Spleen (tissue), 11 donors: Measurements from ENCODE around the gene CORIN. TPM values are rescaled to one million over a fixed set of nuclear protein-coding genes. Genes with fewer than 3 reads are reported as not detected.

Source experiments
- DNase-seq: peaks from one replicate; pipeline ENCODE4 v3.0.0-alpha.2; 2020
- H3K27ac ChIP-seq, 8 donors: fragments of 200-600 bp; sonication (generic) in 7 of 8; 1 replicate in 4 of 8; 2 replicates in 4 of 8; pipeline versions ENCODE4 v1.5.0 to v1.8.0; 2016 to 2021; ENCODE audit warnings: inconsistent platforms in 4 of 8, mild to moderate bottlenecking in 4 of 8, moderate library complexity in 1 of 8
- H3K27me3 ChIP-seq, 7 donors: fragments of 200-600 bp; sonication (generic) in 6 of 7; replicated peaks in 1 of 7; 1 replicate in 4 of 7; 2 replicates in 3 of 7; pipeline versions ENCODE4 v1.5.0 to v1.8.0; 2016 to 2021; ENCODE audit warnings: inconsistent platforms in 3 of 7, mild to moderate bottlenecking in 1 of 7
- H3K36me3 ChIP-seq, 6 donors: fragments of 200-600 bp; sonication (generic) in 5 of 6; 1 replicate in 4 of 6; 2 replicates in 2 of 6; pipeline versions ENCODE4 v1.5.0 to v1.8.0; 2016 to 2021; ENCODE audit warnings: inconsistent platforms in 2 of 6
- H3K4me1 ChIP-seq, 6 donors: fragments of 200-600 bp; sonication (generic) in 5 of 6; 1 replicate in 3 of 6; 2 replicates in 3 of 6; pipeline versions ENCODE4 v1.5.0 to v1.8.0; 2016 to 2021; ENCODE audit warnings: inconsistent platforms in 3 of 6
- H3K4me3 ChIP-seq, 8 donors: fragments of 200-600 bp; sonication (generic) in 7 of 8; 1 replicate in 4 of 8; 2 replicates in 4 of 8; pipeline versions ENCODE4 v1.5.0 to v1.8.0; 2016 to 2021; ENCODE audit warnings: inconsistent platforms in 4 of 8, mild to moderate bottlenecking in 4 of 8, moderate library complexity in 2 of 8
- H3K9me3 ChIP-seq, 8 donors: fragments of 200-600 bp; sonication (generic) in 7 of 8; 1 replicate in 4 of 8; 2 replicates in 4 of 8; pipeline versions ENCODE4 v1.5.0 to v1.8.0; 2016 to 2021; ENCODE audit warnings: inconsistent platforms in 4 of 8
- CTCF ChIP-seq, 11 experiments: fragments of 200-600 bp in 7 of 11; fragments of 450-650 bp in 4 of 11; sonication (generic) in 4 of 11; IDR thresholded peaks in 8 of 11; conservative IDR thresholded peaks in 3 of 11; 1 replicate in 7 of 11; 2 replicates in 4 of 11; pipeline versions ENCODE4 v1.4.0 to v1.8.0; 2016 to 2021; ENCODE audit warnings: antibody characterized with exemption in 11 of 11, inconsistent platforms in 4 of 11, mild to moderate bottlenecking in 1 of 11
- POLR2A ChIP-seq, 3 donors: fragments of 450-650 bp; IDR thresholded peaks; one replicate each; pipeline ENCODE4 v1.5.1; 2017; ENCODE audit warnings: antibody characterized with exemption in 3 of 3, mild to moderate bottlenecking in 1 of 3
- POLR2AphosphoS5 ChIP-seq, 3 donors: sonication (generic); formaldehyde crosslinking; IDR thresholded peaks; one replicate each; pipeline ENCODE4 v1.5.1; 2017; ENCODE audit warnings: antibody characterized with exemption in 3 of 3
- WGBS, 5 donors: extraction: QIAGEN DNeasy Blood & Tissue Kit in 3 of 5; methylation state at CpG; one replicate each; pipeline versions ENCODE4 v1.1.5 to v1.1.7; 2013 to 2018; 5-methylcytosine and 5-hydroxymethylcytosine counted together
- intact Hi-C: fragments of 100-400 bp; cut with DNase I; formaldehyde crosslinking; loops from one replicate; pipeline ENCODE4 v1.15.0; 2023; ENCODE audit warnings: low total_unique reads
- polyA plus RNA-seq, 3 donors: library from polyadenylated mRNA; stranded (reverse); fragments of 200-250 nt; gene quantifications; one replicate each; pipeline ENCODE4 v1.2.1, GENCODE V29; 2013
- total RNA-seq, 7 donors: library from RNA; depleted of rRNA in 3 of 7; stranded (reverse); fragments of >200 nt in 3 of 7; fragmentation: NEBNext Ultra II Directional in 4 of 7; extraction: Animal tissue kit (Norgen Biotek cat#: 25700) in 4 of 7; gene quantifications; one replicate each; pipeline versions ENCODE4 v1.1.0 to v1.2.1, GENCODE V29; 2016 to 2021
- donor health status: healthy with polysubstance abuse.
- donor health status: DM: no; HTN: no; CAD: no; lungs with moderate emphysema.
- donor health status: DM: no; HTN: no; CAD: no.
- donor health status: Bipolar disorder and iron deficiency.
- donor health status: healthy.
- donor health status: DM: no; HTN: no; CAD: no.
- donor health status: DM: yes; HTN: yes; CAD: no.

Gene CORIN
- total and polyA plus RNA-seq, 10 donors = 0.23 to 12.3 (median 0.85) TPM

GRCh38 chr4:47720787-47721186 is 117.1 kb downstream of the CORIN start:
- DNase-seq = no peak
- H3K27ac ChIP-seq = no peak overlapping the region
- 83 to 88% (median 87%) methylated on average over 2 of the region's 2 CpGs for WGBS, 5 donors
- no peaks in the 10 kb centered on the region for H3K36me3 ChIP-seq
- no peak for TF ChIP-seq CTCF (IDR thresholded peaks at IDR 0.05 in 8 of 11, conservative IDR thresholded peaks at IDR 0.05 in 3 of 11)
- no peak for TF ChIP-seq POLR2A (IDR thresholded peaks at IDR 0.05)
- TF ChIP-seq POLR2AphosphoS5 (IDR thresholded peaks at IDR 0.05) = no peak
- intact Hi-C loops = no loop called here
- no peaks in the 10 kb centered on the region for H3K9me3 ChIP-seq
- no peaks in the 10 kb centered on the region for H3K4me1 ChIP-seq
- H3K4me3 ChIP-seq = no peak overlapping the region
- H3K27me3 ChIP-seq = peaks cover 0 to 4% (median 0%) of the 10 kb centered on the region in 7 donors

GRCh38 chr4:47719576-47719975 is 118.3 kb downstream of the CORIN start:
- Histone ChIP-seq H3K36me3 (no peaks in the 10 kb centered on the region), H3K27ac (no peak overlapping the region), H3K4me1 (no peaks in the 10 kb centered on the region), H3K9me3 (no peaks in the 10 kb centered on the region), H3K27me3 (peaks cover 0 to 9% (median 0%) of the 10 kb centered on the region in 7 donors), H3K4me3 (no peak overlapping the region)
- TF ChIP-seq POLR2AphosphoS5 (IDR thresholded peaks at IDR 0.05) (no peak), POLR2A (IDR thresholded peaks at IDR 0.05) (no peak), CTCF (IDR thresholded peaks at IDR 0.05 in 8 of 11, conservative IDR thresholded peaks at IDR 0.05 in 3 of 11) (no peak)
- DNase-seq = no peak
- 39 to 82% (median 52%) methylated on average over 4 of the region's 4 CpGs for WGBS, 5 donors
- intact Hi-C loops = no loop called here

GRCh38 chr4:47718696-47719095 is 119.2 kb downstream of the CORIN start:
- Histone ChIP-seq H3K4me1 (no peaks in the 10 kb centered on the region), H3K4me3 (no peak overlapping the region), H3K27me3 (peaks cover 0 to 12% (median 0%) of the 10 kb centered on the region in 7 donors), H3K36me3 (no peaks in the 10 kb centered on the region), H3K27ac (no peak overlapping the region), H3K9me3 (no peaks in the 10 kb centered on the region)
- 59 to 86% (median 64%) methylated on average over 2 of the region's 2 CpGs for WGBS, 5 donors
- intact Hi-C loops = no loop called here
- DNase-seq = no peak
- TF ChIP-seq POLR2A (IDR thresholded peaks at IDR 0.05) (no peak), CTCF (IDR thresholded peaks at IDR 0.05 in 8 of 11, conservative IDR thresholded peaks at IDR 0.05 in 3 of 11) (no peak), POLR2AphosphoS5 (IDR thresholded peaks at IDR 0.05) (no peak)

- no peak for TF ChIP-seq POLR2A (IDR thresholded peaks at IDR 0.05)
- no peak for TF ChIP-seq CTCF (IDR thresholded peaks at IDR 0.05 in 8 of 11, conservative IDR thresholded peaks at IDR 0.05 in 3 of 11)
- no peak for TF ChIP-seq POLR2AphosphoS5 (IDR thresholded peaks at IDR 0.05)
- no peaks in the 10 kb centered on the region for H3K36me3 ChIP-seq
- no peak overlapping the region for H3K4me3 ChIP-seq
- H3K27ac ChIP-seq = no peak overlapping the region
- intact Hi-C loops = no loop called here
- H3K4me1 ChIP-seq = no peaks in the 10 kb centered on the region
- DNase-seq = no peak
- WGBS, 5 donors = 66 to 84% (median 75%) methylated on average over 5 of the region's 5 CpGs
- peaks cover 0 to 21% (median 0%) of the 10 kb centered on the region in 7 donors for H3K27me3 ChIP-seq
- H3K9me3 ChIP-seq = no peaks in the 10 kb centered on the region
These were observed 120.7 kb downstream of the CORIN start for GRCh38 chr4:47717188-47717587.
